K562 (cell line): Measurements from ENCODE around the gene TREX2. TPM values are rescaled to one million over a fixed set of nuclear protein-coding genes. Genes with fewer than 3 reads are reported as not detected.

ENCODE experiments used
- BDP1 ChIP-seq: IDR thresholded peaks from 3 replicates; pipeline ENCODE4 v1.6.1; 2011; ENCODE audit not compliant: insufficient read length, insufficient read depth
- CBFB ChIP-seq: sonication (generic); formaldehyde crosslinking; IDR thresholded peaks from 2 replicates; pipeline ENCODE4 v1.4.0; 2020; ENCODE audit warnings: mild to moderate bottlenecking, missing genetic modification reagents
- CCAR2 ChIP-seq: fragments of 200-400 bp; formaldehyde crosslinking; IDR thresholded peaks from 2 replicates; pipeline ENCODE4 v1.6.1; 2017; ENCODE audit warnings: mild to moderate bottlenecking, low read depth, low read length
- COPS2 ChIP-seq: fragments of 450-650 bp; conservative IDR thresholded peaks from 2 replicates; pipeline ENCODE4 v1.6.1; 2016; ENCODE audit warnings: mild to moderate bottlenecking, moderate library complexity
- ESRRB ChIP-seq: fragments of 250-450 bp; sonication (Bioruptor Pico); IDR thresholded peaks from 2 replicates; pipeline ENCODE4 v1.5.0; 2020; ENCODE audit warnings: mild to moderate bottlenecking, moderate library complexity, borderline replicate concordance
- GTF2F1 ChIP-seq: IDR thresholded peaks from 2 replicates; pipeline ENCODE4 v1.6.1; 2011; ENCODE audit warnings: low read depth, low read length, improper control_type of control experiment
- HDAC2 ChIP-seq: fragments of 450-650 bp; IDR thresholded peaks from 2 replicates; pipeline ENCODE4 v1.6.1; 2016; ENCODE audit warnings: mild to moderate bottlenecking
- JUNB ChIP-seq: fragments of 450-650 bp; formaldehyde crosslinking; conservative IDR thresholded peaks from 2 replicates; pipeline ENCODE4 v1.4.0; 2020; ENCODE audit warnings: mild to moderate bottlenecking
- JUND ChIP-seq, 2 experiments: IDR thresholded peaks; 2 replicates in 1 of 2; 3 replicates in 1 of 2; pipeline ENCODE4 v1.6.1; 2011; ENCODE audit warnings: borderline replicate concordance in 2 of 2, low read depth in 2 of 2, low read length in 2 of 2, improper control_type of control experiment in 1 of 2, missing biosample characterization in 1 of 2, missing genetic modification characterization in 1 of 2, missing genetic modification reagents in 1 of 2
- KDM1A ChIP-seq, 2 experiments: fragments of 450-650 bp; IDR thresholded peaks; 2 replicates each; pipeline ENCODE4 v1.6.1; 2016; ENCODE audit warnings: mild to moderate bottlenecking in 2 of 2
- LARP7 ChIP-seq: fragments of 450-650 bp; IDR thresholded peaks from 2 replicates; pipeline ENCODE4 v1.6.1; 2016
- NRF1 ChIP-seq, 2 experiments: fragments of 450-650 bp; IDR thresholded peaks in 1 of 2; conservative IDR thresholded peaks in 1 of 2; 2 replicates each; pipeline ENCODE4 v1.6.1; 2014; ENCODE audit warnings: mild to moderate bottlenecking in 2 of 2
- PCBP1 ChIP-seq: fragments of 200-400 bp; formaldehyde crosslinking; IDR thresholded peaks from 2 replicates; pipeline ENCODE4 v1.6.1; 2018; ENCODE audit warnings: mild to moderate bottlenecking, low read depth, low read length; ENCODE audit not compliant: poor library complexity, severe bottlenecking
- PHB ChIP-seq: fragments of 250-450 bp; sonication (Bioruptor Pico); IDR thresholded peaks from 2 replicates; pipeline ENCODE4 v1.5.0; 2021
- PHF21A ChIP-seq: fragments of 450-650 bp; IDR thresholded peaks from 2 replicates; pipeline ENCODE4 v1.6.1; 2017; ENCODE audit warnings: low read depth, borderline replicate concordance
- RBM34 ChIP-seq: fragments of 200-400 bp; formaldehyde crosslinking; IDR thresholded peaks from 2 replicates; pipeline ENCODE4 v1.6.1; 2018; ENCODE audit warnings: low read length, borderline replicate concordance; ENCODE audit not compliant: insufficient read depth
- RCOR1 ChIP-seq, 2 experiments: IDR thresholded peaks; 2 replicates each; pipeline ENCODE4 v1.6.1; 2012; ENCODE audit warnings: low read depth in 2 of 2, low read length in 2 of 2, borderline replicate concordance in 1 of 2, improper control_type of control experiment in 1 of 2
- SAFB ChIP-seq: fragments of 200-400 bp; formaldehyde crosslinking; IDR thresholded peaks from 2 replicates; pipeline ENCODE4 v1.6.1; 2017; ENCODE audit warnings: low read depth, low read length, borderline replicate concordance
- SIRT6 ChIP-seq: IDR thresholded peaks from one replicate; pipeline ENCODE4 v1.6.1; 2012; ENCODE audit warnings: low read depth, mild to moderate bottlenecking, control low read depth, inconsistent platforms, low read length, moderate library complexity
- STAT5B ChIP-seq: fragments of 250-450 bp; sonication (Bioruptor Pico); IDR thresholded peaks from 2 replicates; pipeline ENCODE4 v1.8.0; 2021; ENCODE audit warnings: mild to moderate bottlenecking, inconsistent platforms
- THRA ChIP-seq: fragments of 450-650 bp; IDR thresholded peaks from 2 replicates; pipeline ENCODE4 v1.6.1; 2017; ENCODE audit warnings: mild to moderate bottlenecking, moderate library complexity
- ZNF174 ChIP-seq: fragments of 250-450 bp; sonication (Bioruptor Pico); IDR thresholded peaks from 2 replicates; pipeline ENCODE4 v1.4.0; 2020; ENCODE audit warnings: mild to moderate bottlenecking
- ZNF184 ChIP-seq: sonication (generic); formaldehyde crosslinking; IDR thresholded peaks from 2 replicates; pipeline ENCODE4 v1.5.0; 2020; ENCODE audit warnings: missing genetic modification reagents
- ZNF282 ChIP-seq: sonication (generic); formaldehyde crosslinking; IDR thresholded peaks from 2 replicates; pipeline ENCODE4 v1.8.1; 2023; ENCODE audit warnings: missing genetic modification reagents
- ZNF695 ChIP-seq: fragments of 450-650 bp; formaldehyde crosslinking; IDR thresholded peaks from 2 replicates; pipeline ENCODE4 v1.4.0; 2020; ENCODE audit warnings: mild to moderate bottlenecking, moderate library complexity
- ZNF79 ChIP-seq: fragments of 250-450 bp; sonication (Bioruptor Pico); IDR thresholded peaks from 2 replicates; pipeline ENCODE4 v1.4.0; 2020; ENCODE audit warnings: low read depth, mild to moderate bottlenecking, moderate library complexity
- polyA plus RNA-seq, 8 experiments: library from polyadenylated mRNA; depleted of rRNA in 4 of 8; stranded (reverse) in 5 of 8; unstranded in 3 of 8; fragments of >200 nt; fragmentation: Nextera tagmentation in 2 of 8; fragmentation: Illumina TruSeq in 1 of 8; extraction: Ambion mirVana in 2 of 8; extraction: Trizol in 1 of 8; gene quantifications; 2 replicates each; pipeline versions ENCODE4 v1.2.1 to v1.2.3, GENCODE V29; 2011 to 2014; ENCODE audit warnings: inconsistent platforms in 1 of 8, missing spikeins in 1 of 8
- total RNA-seq, 7 experiments: library from RNA; depleted of rRNA in 6 of 7; stranded (reverse); fragments of >200 nt in 6 of 7; fragmentation: Illumina TruSeq in 2 of 7; extraction: Trizol in 2 of 7; gene quantifications; 2 replicates each; pipeline versions ENCODE4 v1.2.1 to v1.2.3, GENCODE V29; 2011 to 2021; ENCODE audit warnings: low replicate concordance in 1 of 7
- TF ChIP-seq, protein P1 (sequence below): fragments of 250-450 bp; sonication (Bioruptor Pico); IDR thresholded peaks from 2 replicates; pipeline ENCODE4 v1.8.0; 2021; ENCODE audit warnings: mild to moderate bottlenecking, moderate library complexity

Gene TREX2
- total and polyA plus RNA-seq, 9 of the 15 experiments (the other 6 are each of a cell fraction or from before 2014, with no cell fraction given): 0.07 to 1.5 (median 0.33) TPM; not detected in 2

- no peak for TF ChIP-seq RBM34
- TF ChIP-seq, protein P1, sequence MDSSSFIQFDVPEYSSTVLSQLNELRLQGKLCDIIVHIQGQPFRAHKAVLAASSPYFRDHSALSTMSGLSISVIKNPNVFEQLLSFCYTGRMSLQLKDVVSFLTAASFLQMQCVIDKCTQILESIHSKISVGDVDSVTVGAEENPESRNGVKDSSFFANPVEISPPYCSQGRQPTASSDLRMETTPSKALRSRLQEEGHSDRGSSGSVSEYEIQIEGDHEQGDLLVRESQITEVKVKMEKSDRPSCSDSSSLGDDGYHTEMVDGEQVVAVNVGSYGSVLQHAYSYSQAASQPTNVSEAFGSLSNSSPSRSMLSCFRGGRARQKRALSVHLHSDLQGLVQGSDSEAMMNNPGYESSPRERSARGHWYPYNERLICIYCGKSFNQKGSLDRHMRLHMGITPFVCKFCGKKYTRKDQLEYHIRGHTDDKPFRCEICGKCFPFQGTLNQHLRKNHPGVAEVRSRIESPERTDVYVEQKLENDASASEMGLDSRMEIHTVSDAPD (CRISPR knock-in tag): no peak
- no peak for TF ChIP-seq SAFB
- no peak for TF ChIP-seq PCBP1
- TF ChIP-seq ZNF79 (CRISPR knock-in tag): no peak
- TF ChIP-seq HDAC2: peak; percentile 86
- TF ChIP-seq CCAR2: no peak
- no peak for TF ChIP-seq JUNB (CRISPR knock-in tag)
- no peak for TF ChIP-seq ZNF184 (CRISPR knock-in tag)
- TF ChIP-seq PHB: no peak
- TF ChIP-seq CBFB: no peak
- TF ChIP-seq ZNF695 (CRISPR knock-in tag): no peak
- TF ChIP-seq STAT5B (CRISPR knock-in tag): no peak
- TF ChIP-seq COPS2: no peak
- TF ChIP-seq ZNF282 (CRISPR knock-in tag): no peak
- TF ChIP-seq KDM1A (IDR thresholded peaks at IDR 0.05): peak; percentile 75 to 91
- TF ChIP-seq LARP7: no peak
- TF ChIP-seq ESRRB (CRISPR knock-in tag): no peak
- TF ChIP-seq NRF1 (conservative IDR thresholded peaks at IDR 0.05 in 1 of 2, IDR thresholded peaks at IDR 0.05 in 1 of 2): peak; percentile 69
- no peak for TF ChIP-seq THRA
- TF ChIP-seq RCOR1 (IDR thresholded peaks at IDR 0.05; ENCODE audit: borderline replicate concordance in 1 of 2, low read depth in 2 of 2, low read length in 2 of 2): peak in 1 of 2 experiments; percentile 46; a peak in 2 of 4 replicates
- TF ChIP-seq JUND (IDR thresholded peaks at IDR 0.05; ENCODE audit: borderline replicate concordance, low read depth, low read length): peak; percentile 57
- TF ChIP-seq JUND (tag; IDR thresholded peaks at IDR 0.05; ENCODE audit: borderline replicate concordance, low read depth, low read length): peak; percentile 29; the same call in 1 of the 3 replicates
- no peak for TF ChIP-seq GTF2F1
- no peak for TF ChIP-seq ZNF174 (CRISPR knock-in tag)
- no peak for TF ChIP-seq SIRT6
- no peak for TF ChIP-seq PHF21A
- no peak for TF ChIP-seq BDP1
Observed at GRCh38 chrX:153470411-153471363, 24.8 kb upstream of the TREX2 start, which contains the start of gene HAUS7 (continued).
